LNCaP clone FGC (cell line): ENCODE measurements around the gene TUBGCP5.

Experiments
- DNase-seq: peaks from one replicate; pipeline ENCODE4 v3.0.0-alpha.2; 2011; ENCODE audit warnings: low read depth
- H3K4me3 ChIP-seq: 2 replicates; pipeline ENCODE4 v1.5.1; 2011; ENCODE audit warnings: mild to moderate bottlenecking, low read depth, low read length, control low read depth
- TF ChIP-seq, protein P1 (sequence below): IDR thresholded peaks from 2 replicates; pipeline ENCODE4 v1.5.1; 2012; ENCODE audit warnings: mild to moderate bottlenecking; ENCODE audit not compliant: control insufficient read depth, insufficient read depth; ENCODE audit errors: extremely low read depth

The TUBGCP5 gene

DNA sequence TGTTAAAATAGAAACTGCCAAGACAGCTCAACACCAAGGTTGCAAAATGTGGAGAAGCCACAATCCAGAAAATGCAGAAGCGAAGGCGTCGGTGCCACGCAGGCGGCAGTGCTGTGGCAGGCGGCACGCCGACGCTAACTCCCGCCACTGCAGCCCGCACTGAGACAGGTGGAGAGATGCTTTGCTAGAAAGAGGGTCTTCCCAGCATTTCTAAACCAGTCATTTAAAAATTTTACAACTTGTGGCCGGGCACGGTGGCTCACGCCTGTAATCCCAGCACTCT lies 82.5 kb downstream of the TUBGCP5 start:
- H3K4me3 ChIP-seq: no peak overlapping the region
- TF ChIP-seq, protein P1, sequence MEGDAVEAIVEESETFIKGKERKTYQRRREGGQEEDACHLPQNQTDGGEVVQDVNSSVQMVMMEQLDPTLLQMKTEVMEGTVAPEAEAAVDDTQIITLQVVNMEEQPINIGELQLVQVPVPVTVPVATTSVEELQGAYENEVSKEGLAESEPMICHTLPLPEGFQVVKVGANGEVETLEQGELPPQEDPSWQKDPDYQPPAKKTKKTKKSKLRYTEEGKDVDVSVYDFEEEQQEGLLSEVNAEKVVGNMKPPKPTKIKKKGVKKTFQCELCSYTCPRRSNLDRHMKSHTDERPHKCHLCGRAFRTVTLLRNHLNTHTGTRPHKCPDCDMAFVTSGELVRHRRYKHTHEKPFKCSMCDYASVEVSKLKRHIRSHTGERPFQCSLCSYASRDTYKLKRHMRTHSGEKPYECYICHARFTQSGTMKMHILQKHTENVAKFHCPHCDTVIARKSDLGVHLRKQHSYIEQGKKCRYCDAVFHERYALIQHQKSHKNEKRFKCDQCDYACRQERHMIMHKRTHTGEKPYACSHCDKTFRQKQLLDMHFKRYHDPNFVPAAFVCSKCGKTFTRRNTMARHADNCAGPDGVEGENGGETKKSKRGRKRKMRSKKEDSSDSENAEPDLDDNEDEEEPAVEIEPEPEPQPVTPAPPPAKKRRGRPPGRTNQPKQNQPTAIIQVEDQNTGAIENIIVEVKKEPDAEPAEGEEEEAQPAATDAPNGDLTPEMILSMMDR: no peak
- DNase-seq: no peak

DNA sequence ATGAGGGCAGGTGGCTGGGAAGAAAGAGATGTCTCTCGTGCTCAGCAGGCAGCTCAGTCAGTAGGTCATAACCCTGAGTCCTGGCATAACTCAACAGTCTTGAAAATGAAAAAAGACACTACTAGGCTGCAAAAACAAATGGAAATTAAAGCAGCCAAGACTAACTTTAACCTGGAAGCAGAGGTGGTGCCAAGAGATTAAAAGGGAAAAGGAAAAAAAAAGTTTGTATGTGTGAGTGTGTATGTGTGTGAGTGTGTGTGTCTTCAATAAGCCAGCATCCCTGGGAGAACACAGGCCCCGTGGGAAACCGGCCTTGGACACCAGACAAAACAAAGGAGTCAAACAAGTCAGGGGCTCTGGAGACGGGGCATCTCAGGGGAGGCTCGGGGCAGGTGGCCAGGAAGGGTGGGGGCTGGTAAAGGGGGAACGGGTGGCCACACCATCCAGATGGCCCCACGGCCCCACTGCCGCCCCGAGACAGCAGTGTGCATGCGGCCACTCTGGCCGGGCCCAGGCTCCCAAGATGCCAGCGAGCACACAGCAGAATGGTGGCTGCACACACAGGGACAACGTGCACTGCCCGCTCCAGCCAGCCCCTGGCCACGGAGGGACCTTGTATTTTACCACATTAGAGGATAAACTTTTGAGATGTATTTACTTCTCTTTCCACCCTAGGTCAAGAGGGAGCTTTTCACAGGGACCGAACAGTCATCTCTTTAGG lies 83.0 kb downstream of the TUBGCP5 start:
- TF ChIP-seq, protein P1: no peak
- DNase-seq: no peak
- H3K4me3 ChIP-seq: no peak overlapping the region

DNA sequence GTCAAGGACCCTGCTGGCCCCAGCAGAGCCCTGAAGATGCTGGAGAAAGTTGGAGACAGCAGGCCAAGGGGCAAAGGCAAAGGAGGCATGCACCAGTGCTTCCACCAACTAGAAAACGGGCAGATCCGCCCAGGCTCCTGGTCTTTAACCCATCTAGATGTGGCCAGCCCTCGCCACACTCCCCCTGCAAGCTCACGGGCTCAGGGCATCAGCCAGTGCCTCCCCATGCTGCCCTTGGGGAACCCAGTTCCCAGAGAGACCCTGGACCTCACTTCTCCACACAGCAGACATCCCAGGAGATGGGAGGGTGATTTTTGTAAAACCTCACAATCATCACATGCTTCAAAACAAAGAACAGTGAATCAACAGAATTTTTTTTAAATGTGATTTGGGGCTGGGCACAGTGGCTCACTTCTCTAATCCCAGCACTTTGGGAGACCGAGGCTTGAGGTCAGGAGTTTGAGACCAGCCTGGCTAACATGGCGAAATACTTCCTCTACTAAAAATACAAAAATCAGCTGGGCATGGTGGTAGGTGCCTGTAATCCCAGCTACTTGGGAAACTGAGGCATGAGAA lies 83.7 kb downstream of the TUBGCP5 start:
- DNase-seq: no peak
- H3K4me3 ChIP-seq: no peak overlapping the region
- TF ChIP-seq, protein P1: no peak

DNA sequence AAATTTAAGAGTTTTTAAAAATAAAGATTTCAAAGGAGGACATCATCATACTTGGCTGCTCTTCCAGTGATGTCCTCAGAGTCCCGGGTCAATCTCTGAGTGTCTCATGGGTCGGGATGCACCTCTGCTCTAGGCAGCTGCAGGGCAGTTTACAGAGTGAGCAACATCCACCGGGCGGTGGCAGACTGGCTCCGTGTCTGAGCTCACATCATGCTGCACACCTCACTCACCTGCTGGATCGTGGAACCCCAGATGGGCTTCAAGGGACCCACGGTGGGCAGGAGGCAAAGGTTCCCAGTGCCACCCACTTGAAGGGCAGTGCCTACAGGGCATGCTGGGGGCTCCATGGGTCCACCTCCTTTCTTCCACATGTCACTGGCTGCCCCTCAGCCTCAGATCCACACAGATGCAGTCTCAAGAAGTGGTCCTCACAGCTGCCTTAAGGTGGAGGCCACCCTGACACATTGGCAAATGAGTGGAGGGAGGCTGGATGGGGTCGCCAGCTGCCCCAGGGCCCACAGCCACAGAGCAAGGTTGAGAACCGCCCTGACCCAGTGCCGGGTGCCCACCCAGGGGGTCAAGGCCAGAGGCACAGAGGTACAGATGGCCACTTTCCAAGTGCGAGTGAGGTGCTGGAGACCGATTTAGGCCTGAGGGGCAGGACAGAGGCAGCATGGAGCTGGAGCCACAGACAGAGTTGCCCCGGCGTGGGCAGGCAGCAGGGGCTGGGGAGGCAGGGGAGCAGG lies 84.4 kb downstream of the TUBGCP5 start:
- H3K4me3 ChIP-seq: no peak overlapping the region
- TF ChIP-seq, protein P1: no peak
- DNase-seq: no peak

DNA sequence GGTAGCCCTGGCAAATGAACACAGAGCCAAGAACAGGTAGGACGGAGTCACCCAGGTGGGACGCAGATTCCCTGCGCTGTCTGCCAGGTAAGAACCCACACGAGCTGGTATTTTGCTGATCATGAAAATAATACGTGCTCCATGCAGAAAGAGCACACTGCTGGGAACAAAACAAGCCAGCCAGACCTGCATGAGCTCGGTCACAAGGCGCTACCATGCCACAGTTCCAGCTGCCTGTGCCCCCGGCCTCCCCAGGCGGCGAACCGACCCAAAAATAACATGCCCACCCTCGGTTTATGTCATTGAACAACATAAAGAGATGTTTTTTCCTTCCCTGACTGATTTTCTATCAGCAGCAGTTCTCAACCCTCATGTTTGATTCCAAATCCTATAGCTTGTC lies 85.0 kb downstream of the TUBGCP5 start:
- H3K4me3 ChIP-seq: no peak overlapping the region
- TF ChIP-seq, protein P1: no peak
- no peak for DNase-seq

DNA sequence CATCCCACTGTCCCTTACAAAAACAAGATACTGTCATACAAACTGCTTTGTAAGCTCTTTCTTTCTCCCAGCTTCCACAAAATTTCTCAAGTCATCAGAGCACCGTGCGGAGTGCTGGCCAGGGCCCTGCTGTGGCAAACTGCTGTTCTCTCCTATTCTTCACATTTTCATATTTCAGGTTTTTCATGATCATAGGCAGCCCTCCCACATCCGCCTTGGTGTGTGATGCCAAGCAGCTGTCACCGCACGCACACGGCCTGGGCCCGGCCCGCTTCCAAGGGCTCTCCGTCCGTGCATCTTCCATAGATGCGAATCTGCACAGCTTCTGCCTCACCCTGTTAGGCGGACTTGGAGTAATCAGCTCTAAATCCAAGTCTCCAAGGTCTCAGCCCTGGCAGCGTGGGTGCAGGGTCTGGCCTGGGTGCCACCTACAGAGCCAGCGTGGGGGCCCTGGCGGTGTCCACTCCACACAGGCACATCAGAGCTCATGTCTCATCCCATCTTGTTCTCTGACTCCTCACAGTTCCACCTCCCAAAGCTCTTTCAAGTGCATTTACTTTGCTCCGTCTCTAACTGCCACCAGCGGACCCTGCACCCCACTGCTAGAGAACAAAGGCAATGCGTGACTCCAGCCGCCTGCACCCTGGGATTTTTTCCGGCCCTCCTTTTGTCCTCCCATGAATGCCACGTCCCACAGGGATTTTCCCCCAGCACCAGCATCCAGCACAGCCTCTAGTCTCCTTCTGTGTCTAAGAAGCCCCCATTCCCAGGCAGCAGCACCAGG lies 86.4 kb downstream of the TUBGCP5 start:
- TF ChIP-seq, protein P1: no peak
- DNase-seq: no peak
- H3K4me3 ChIP-seq: no peak overlapping the region
